NCI-H2196 treated with DMSO at 0.1 percent for 48 hours (cell line): ENCODE measurements around the gene DMD.

Experiments used
- DNase-seq: peaks from one replicate; lab custom pipeline; 2025; ENCODE audit not compliant: unreplicated experiment; lab: John Stamatoyannopoulos, UW

Gene DMD

DNA sequence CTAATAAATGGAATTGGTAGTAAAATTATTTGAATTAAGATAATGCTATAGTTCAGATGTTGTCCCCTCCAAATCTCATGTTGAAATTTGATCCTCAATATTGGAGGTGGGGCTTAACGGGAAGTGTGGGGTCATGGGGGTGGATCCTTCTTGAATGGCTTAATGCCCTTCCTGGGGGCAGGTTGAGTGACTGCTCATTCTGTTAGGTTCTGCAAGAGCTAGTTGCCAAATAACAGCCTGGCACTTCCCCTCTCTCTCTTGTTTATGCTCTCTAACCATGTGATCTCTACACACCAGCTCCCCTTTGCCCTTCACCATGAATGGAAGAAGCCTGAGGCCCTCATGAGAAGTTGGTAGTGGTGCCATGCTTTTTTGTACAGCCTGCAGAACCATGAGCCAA lies 1414.7 kb downstream of the DMD start:
- DNase-seq: no peak

DNA sequence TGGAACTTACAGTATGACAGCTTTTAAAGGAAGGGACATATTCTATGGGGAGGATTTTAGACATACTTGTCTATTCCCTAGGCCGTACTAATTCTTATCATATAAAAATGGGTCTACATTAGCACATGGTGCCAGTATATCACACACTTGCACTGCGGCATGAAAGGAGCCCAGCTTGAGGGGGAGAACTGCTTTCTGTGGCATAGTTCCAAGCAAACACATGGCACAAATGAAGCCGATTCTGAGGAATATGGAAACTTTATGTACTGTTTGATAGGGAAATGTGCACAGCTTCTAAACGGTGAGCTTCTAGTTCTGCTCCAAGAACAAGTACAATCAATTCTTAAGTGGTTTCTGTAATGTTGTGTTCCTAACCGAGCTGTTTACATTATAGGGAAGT lies 1463.9 kb downstream of the DMD start:
- DNase-seq: no peak

DNA sequence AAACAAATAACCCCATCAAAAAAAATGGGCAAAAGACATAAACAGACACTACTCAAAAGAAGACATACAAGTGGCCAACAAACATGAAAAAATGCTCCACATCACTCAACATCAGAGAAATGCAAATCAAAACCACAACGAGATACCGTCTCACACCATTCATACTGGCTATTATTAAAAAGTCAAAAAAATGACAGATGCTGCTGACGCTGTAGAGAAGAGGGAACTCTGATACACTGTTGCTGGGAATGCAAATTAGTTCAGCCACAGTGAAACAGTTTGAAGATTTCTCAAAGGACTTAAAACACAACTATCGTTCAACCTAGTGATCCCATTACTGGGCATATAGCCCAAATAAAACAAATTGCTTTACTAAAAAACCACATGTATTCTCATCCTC lies 1468.3 kb downstream of the DMD start:
- no peak for DNase-seq

DNA sequence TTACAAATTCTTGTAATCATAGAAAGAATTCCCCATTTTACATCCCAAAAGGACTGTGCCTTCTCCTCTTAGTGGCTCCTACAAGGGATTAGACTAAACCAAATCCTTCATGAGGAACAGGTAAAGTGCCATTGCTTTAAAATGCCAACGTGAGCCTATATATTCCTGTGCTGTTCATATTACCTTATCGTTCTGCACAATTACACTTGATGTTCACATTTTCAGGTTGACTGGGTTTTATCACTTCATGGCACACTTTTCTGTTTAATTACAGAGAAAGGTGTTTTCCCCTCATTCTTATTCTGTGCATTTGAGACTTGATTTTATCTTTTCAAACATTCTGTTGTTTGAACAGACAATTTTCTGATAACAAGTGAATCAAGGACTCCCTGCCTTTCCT lies 1493.9 kb downstream of the DMD start:
- DNase-seq: no peak

DNA sequence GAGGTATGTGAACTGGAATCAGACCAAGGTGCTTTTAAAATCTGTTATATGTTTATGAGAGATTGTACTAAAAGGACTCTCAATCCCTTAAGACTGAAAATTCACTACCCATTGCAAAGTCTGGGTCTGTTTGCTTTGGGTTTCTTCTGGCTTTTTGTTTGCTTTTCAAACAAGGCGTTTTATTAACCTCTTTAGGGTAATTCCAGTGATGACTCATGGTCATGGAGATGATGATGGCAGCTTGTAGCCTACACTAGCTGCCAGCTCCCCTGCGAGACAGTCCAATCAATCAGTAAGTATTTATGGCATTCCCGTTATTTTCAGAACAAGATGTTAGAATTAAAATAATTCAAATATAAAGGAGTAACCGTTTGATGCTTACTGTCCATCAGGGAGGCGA lies 1495.7 kb downstream of the DMD start:
- no peak for DNase-seq

DNA sequence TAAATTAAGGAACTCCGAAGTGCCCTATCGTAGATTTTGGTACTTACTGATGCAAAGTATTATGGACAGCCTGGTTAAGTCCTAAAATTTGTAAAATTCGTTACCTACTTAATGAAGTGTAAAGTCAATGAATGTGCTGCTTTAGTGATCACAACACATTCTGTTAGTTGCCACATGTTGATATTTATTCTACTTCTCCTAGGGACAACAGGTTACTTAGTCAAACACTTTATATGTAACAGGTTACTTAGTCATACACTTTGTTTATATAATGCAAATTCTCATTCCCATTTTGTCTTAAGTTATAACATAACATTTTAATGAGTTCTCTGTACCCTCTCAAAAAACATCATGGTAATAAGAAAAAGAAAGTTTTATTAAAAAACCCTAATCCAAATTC lies 1496.6 kb downstream of the DMD start:
- DNase-seq: no peak

DNA sequence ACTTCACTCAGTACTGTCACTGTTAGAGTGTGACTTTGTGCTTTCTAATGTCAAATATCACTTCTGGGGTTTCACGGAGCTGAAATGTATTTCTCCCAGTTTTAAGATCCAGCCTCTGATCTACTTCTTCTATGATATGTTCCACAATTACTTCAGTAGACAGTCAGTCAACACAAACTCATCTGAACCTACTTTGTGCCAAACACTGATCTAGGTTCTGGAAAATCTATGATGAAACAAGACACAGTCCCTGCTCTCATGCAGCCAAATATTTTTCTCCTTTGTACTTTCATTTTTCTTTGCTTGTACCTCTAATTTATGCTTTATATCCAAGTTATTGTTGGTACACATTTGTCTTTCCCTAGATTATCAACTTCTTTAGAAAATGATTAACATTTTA lies 1498.2 kb downstream of the DMD start:
- no peak for DNase-seq

DNA sequence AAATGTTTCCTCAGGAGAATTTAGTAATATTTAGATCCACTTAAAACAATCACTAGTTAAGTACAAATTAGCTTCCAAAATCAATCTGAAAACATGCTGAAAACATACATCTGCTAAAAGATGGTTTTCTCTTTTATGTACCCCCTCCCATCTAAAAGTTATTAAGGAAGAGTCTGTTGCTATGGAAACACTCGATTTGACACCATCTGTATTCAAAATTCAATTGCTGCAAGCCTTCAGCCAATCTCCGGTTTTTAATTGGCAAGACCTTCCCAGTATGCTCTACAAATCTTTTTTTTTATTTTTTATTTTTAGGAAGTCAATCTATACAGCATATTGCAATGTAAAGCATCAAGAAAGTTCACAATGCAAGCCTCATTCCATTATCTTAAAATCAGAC lies 1500.2 kb downstream of the DMD start:
- no peak for DNase-seq

DNA sequence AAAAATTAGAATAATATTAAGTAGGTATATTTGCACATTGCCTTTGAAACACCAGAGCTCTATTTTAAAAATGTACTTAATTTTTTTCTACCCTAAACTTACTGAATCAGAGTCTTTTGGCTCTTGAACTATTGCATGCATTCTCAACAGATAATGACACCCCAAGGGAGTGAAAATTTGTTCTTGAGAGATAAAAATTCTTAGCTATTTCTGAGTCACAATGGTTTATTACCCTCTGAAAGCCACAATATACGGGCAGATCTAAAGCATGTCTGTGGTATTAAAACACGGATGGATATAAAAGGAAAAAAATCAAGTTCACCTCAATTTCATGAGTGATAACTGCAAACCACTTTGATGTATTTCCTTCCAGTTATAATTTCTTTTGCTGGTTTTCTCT lies 1503.2 kb downstream of the DMD start:
- DNase-seq: no peak

DNA sequence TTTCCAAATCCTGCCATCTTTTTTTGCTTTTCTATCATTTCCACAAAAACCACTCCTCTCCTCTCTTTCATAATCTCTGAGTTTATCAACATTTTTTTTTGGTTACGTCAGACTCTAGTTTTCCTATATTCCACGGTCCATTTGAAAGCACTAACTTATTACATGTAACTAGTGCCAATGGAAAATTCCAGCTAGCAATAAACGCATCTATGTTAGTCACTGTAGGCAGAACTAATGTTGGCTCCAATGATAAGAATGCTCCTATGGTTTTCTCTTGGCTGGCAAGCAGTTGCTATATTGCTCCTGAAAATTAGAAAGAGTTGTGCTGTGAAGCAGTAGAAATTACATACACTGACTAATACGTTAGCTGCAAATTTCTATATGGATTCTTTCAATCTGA lies 1504.9 kb downstream of the DMD start:
- DNase-seq: no peak

DNA sequence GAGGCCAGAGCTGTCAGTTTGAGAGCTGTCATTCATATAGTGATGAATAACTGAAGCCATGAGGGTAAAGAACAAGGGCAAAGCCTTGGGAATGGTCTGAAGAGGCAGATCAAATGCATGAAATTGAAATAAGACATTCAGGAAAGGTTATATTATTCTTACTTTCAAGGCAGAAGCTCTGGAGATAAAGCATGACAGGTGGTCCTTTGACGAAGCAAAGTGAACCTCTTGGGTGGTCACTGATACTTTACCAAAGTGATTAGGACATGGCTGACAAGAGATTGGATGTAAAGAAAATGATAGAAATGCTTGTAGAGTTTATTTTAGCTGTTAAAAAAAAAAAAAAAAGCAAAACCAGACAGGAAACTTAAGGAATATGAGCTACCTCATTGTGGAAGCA lies 1505.5 kb downstream of the DMD start:
- no peak for DNase-seq

DNA sequence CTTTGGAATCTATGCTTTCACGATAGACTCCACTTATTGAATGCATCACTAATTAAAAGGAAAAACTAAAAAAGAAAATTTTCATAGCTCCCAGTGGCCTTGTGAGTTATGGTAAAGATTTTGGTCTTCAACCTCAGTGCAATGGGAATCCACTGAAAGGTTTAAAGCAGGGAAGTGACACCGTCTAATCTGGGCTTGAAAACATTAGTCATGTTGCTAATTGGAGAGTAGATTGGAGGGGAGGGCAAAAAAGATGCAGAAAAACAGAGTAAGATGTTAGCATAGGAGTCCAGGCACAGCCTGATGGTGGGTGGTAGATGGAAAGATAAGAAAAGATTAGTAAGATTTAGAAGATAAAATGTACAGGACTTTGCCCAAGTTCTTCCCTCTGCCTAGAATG lies 1506.4 kb downstream of the DMD start:
- no peak for DNase-seq

DNA sequence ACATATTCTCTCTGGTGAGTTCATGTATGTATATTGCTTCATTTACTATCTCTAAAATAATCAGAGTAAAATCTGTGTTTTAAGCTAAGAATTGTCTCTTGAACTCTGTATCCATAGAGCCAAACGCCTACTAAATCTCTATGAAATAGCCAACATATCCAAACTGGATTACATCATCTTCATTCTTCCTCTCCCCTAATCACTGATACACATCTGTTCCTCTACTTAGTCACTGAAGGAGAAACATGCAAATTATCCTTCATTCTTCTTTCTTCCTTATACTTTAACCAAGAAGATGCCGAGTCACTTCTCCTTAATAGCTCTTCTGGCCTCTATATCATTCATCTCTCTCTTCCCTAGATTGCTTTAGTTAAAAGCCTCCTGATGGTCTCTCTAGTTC lies 1509.1 kb downstream of the DMD start:
- no peak for DNase-seq

DNA sequence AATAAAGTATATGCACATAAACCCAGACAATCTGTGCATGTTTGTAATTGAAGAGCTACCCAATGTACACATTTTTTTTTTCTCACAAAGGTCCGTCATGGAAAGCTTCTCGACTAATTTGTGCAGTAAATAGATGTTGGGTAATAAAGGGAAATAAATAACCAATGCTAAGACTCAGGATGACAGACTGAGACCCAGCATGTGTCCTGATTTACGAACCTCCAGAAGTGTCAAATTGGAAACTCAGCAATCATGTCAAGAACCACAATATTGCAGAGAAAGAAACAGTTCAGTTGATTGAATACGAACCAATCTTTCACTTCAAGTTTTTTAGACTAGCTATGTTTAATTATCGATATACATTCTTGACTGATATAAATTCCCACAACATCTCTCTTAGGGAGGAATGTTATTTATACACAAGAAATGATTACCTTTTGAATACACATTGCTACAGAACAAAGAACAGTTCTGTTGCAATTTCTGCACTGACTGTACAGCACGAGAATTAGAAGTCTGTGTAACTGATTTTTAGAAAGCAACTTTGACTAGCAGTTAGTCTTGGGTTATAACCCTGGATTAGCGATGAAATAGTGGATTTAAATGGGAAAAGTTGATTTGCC lies 1513.9 kb downstream of the DMD start:
- DNase-seq: no peak

DNA sequence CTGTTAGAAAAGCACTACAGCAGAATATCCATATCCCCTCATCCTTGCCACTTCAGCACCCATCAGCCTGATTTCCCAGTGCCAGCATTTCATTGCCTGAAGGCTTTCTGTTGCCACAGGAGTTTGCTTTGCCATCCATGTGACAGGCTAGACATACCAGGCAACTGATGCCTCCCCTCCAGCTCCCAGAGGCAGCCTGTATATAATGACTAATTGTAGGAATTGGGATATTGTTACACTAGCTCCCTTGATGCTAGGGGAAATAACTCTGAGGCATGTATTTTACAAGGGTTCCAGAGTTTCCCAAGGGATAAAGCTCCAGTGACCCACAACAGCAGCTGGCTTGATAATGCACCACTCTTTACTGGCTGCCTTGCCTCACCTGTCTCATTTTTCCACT lies 1531.5 kb downstream of the DMD start:
- no peak for DNase-seq

DNA sequence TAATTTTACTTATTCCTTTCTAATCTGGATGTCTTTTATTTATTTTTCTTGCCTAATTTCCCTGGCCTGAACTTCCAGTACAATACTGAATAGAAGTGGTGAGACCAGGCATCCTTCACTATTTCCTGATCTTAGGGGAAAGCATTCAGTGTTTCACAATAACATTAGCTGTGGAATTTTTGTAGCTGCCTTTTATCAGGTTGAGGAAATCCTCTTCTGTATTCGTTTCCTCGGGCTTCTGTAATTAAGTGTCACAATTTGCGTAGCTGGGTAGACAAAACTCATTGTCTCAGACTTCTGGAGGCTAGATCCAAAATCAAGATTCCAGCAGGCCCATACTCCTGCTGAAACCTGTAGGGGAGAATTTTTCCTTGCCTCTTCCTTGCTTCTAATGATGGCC lies 1541.1 kb downstream of the DMD start:
- no peak for DNase-seq

DNA sequence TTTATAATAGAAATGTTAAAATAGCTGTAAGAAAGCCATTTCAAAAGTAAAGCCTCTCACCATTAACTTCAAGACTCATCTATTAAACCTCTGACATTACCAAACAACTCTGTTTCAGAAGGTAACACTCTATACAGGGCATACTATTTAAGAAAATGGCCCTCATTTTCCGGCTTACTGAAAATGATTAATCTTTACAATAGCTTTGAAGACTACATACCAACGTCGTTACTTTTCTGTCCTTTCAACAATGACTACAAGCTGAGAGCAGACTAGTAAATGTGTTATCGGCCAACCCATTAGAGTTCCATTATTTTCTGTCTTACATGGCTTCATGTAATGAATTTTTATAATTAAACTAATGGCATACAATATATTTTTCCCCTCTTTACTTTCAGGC lies 1545.9 kb downstream of the DMD start:
- no peak for DNase-seq

DNA sequence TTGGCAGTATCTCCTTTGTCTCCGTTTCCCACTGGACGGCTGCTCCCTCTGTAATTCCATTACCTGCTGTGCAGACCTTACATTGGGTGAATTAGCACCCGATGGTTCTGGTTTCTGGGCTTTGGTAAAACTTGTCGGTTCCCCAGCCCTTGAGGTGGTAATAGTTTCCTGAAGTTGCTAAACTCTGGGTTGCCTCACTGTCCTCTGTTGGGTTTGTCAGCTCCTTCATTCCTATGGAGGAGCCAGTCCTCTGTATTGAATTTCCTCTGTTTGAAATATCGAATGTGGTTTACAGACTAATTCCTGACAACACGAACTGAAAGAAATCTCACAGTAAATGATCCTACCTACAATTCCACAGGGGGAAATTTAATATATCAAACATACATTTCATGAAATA lies 1548.2 kb downstream of the DMD start:
- no peak for DNase-seq

DNA sequence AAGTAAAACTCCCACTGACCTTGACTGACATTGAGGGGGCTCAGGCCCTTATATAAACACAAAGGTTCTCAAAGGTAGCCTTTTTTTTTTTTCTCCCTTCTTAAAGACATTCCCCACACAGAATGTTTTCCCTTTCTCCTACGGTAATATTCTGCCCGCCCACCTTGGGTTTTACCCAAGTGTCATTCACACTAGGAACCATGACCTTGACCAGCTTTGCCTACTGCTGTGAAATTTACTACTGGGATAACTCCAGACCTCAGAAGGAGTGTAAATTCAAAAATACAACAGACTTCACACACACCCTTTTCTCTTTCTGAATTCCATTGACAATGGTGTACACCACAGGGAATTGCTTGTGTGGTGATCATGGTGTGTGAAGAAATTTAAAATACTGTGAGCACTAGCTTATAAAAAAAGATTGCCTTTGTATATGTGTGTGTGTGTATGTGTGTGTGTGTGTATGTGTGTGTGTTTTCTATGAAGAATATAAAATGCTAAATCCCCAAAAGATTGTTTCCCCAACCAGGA lies 1550.0 kb downstream of the DMD start:
- no peak for DNase-seq

DNA sequence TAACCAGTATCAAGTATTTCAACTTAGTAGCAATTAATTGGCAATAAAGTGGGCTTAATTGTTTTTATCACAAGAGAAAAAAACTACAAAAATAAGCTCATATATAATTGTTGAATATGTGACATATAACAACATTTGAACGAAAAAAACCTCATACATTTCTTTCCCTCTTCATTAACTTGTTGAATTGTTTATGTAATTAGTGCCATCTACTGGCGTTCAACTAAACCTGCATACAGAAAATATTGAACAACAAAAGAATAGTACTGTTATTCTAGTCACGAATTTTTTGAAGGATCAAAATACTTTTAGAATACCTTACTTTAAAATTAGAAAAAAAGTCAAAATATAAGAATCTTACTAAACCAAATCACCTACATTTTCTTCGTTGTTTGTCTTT lies 1553.0 kb downstream of the DMD start:
- DNase-seq: no peak

DNA sequence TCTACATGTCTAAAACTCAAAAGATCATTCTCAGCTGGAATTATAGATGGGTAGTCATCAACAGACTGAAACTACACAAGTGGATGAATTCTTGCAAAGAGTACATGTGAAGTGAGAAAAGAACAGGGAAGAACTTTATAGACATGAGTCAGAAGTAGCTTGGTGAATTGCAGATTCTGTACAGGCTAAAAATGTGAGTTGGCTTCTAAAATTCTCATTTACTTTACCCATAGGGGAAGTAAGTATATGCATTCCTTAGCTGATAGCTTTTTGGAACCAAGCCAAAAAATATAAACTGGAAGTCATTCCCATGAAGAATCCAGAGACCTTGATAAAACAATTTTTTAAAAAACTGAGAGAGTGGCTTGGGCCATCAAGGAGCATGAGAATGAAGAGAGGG lies 1555.3 kb downstream of the DMD start:
- no peak for DNase-seq

DNA sequence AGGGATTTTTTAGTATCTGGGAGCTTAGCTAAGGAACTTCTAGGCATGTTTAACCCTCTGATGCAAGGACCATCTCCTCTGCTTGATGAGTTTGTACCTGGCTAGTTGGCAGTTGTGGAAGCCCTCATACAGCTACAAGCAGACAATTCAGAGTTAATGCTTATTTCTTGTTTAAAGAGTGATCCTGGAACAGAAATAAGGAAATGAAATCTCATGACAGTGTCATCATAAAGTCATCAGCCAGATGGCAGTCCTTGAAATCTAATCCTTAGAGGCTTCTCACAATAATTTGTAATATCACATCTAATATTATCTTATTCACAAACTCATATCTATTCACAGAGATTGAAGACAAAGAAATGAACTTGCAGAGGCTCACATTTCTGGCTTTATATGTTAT lies 1557.9 kb downstream of the DMD start:
- DNase-seq: no peak

DNA sequence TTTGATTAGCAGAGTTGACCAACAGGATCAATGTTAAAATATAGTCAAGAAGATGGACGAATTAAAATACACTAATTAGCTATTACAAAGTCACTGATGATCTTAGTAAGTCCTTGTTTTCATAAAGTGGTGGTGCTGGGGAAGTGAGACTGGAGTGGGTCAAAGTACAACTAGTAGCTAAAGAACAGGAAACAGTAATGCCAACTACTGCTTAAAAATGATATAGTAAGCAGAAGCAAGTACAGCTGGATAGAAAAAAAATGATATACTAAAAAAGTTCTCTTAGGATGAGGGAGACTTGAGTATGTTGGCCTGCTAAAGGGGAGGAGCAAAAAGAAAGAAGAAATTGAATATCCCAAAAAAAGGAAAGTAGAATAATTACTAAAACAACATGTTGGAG lies 1558.7 kb downstream of the DMD start:
- DNase-seq: no peak

DNA sequence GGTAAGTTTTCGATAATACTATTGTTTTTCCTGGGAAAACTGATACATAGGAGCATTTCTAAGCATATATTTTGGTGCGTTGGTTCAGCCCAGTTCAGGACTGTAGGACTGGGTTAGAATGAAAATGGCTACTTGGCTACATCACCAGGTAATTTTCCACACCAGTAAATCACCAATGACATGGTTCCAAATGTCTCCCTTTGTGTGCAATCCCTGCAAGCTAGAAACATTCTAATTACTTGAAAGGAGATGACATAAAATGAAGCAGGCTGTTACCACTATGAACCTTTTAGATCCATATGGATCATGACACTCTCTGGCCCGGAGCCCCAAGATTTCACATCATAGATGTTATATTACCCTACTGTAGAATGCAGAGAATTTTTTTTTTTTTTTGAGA lies 1562.1 kb downstream of the DMD start:
- no peak for DNase-seq
